IgD-negative memory B cell (primary cell): ENCODE measurements around the gene FASTKD2. TPM values are rescaled to one million over a fixed set of nuclear protein-coding genes. Genes with fewer than 3 reads are reported as not detected.

Experiments
- H3K27ac Mint-ChIP-seq, 3 donors: one replicate each; pipeline ENCODE4 v1.8.0; 2020 to 2022; ENCODE audit warnings: mild to moderate bottlenecking in 3 of 3, mixed read lengths in 3 of 3, moderate library complexity in 1 of 3
- H3K27me3 Mint-ChIP-seq: one replicate; pipeline ENCODE4 v1.8.0; 2021; ENCODE audit warnings: mixed read lengths
- H3K36me3 Mint-ChIP-seq: one replicate; pipeline ENCODE4 v1.8.0; 2020; ENCODE audit warnings: mild to moderate bottlenecking, mixed read lengths
- H3K4me1 Mint-ChIP-seq, 3 donors: one replicate each; pipeline ENCODE4 v1.8.0; 2020 to 2022; ENCODE audit warnings: mixed read lengths in 3 of 3, mild to moderate bottlenecking in 1 of 3
- H3K4me3 Mint-ChIP-seq, 4 donors: one replicate each; pipeline ENCODE4 v1.8.0; 2020 to 2022; ENCODE audit warnings: mild to moderate bottlenecking in 4 of 4, mixed read lengths in 4 of 4, moderate library complexity in 3 of 4
- H3K9me3 Mint-ChIP-seq, 3 donors: one replicate each; pipeline ENCODE4 v1.8.0; 2020 to 2021; ENCODE audit warnings: mixed read lengths in 3 of 3, mild to moderate bottlenecking in 1 of 3
- polyA plus RNA-seq: library from polyadenylated mRNA; unstranded; fragments of 300-500 nt; fragmentation: Illumina TruSeq; gene quantifications from one replicate; pipeline ENCODE4 v1.2.3, GENCODE V29; 2021

FASTKD2 gene
- polyA plus RNA-seq, 1 donor from 2014 or later = 20.2 TPM

DNA sequence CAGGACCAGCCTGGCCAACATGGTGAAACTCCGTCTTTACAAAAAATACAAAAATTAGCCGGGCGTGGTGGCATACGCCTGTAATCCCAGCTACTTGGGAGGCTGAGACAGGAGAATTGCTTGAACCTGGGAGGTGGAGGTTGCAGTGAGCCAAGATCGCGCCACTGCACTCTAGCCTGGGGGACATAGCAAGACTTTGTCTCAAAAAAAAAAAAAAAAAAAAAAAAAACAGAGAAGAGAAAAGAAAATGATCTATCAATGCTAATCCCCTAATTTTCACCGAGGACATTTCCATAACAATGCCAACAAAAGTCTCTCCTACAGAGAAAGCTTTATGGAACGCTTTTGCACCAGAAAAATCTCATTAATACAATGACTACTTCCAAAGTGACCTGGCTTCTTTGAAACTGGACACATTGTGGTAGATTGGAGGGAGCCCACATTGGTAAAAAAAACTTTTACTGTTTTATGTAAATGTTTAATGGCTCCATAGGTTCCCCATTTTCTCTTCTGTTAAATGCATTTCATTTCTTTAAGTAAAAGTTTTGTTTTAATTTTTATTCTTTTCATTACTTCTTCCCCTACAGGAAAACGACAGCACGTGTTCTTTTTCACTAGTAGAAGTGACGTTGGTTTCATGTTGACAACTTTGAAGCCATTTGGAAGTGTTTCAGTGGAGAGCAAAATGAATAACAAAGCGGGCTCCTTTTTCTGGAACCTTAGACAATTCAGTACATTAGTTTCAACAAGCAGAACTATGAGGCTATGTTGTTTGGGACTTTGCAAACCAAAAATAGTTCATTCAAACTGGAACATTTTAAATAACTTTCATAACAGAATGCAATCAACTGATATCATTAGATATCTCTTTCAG is 888 bp downstream of the FASTKD2 start:
- peaks cover 24 to 30% (median 26%) of the 10 kb centered on the region in 3 donors for H3K4me1 Mint-ChIP-seq
- no peaks in the 10 kb centered on the region for H3K9me3 Mint-ChIP-seq
- H3K27me3 Mint-ChIP-seq = peaks cover 2% of the 10 kb centered on the region
- H3K36me3 Mint-ChIP-seq = peaks cover 3% of the 10 kb centered on the region
- H3K27ac Mint-ChIP-seq = peak overlapping the region; percentile 94 to 99 (median 97)
- H3K4me3 Mint-ChIP-seq = peak overlapping the region; percentile 92 to 97 (median 96)

DNA sequence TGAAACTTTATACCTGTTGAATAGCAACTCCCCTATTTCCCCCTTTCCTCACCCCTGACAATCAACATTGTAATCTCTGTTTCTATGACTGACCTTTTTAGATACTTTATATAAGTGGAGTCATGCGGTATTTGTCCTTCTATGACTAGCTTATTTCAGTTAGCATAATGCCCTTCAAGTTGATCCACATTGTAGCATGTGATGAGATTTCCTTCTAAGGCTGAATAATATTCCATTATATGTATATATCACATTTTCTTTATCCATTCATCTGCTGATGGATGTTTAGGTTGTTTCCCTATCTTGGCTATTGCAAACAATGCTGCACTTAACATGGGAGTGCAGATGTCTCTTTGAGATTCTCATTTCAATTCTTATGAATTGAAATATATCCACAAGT is 9.5 kb downstream of the FASTKD2 start:
- H3K9me3 Mint-ChIP-seq = peaks cover 0 to 5% (median 5%) of the 10 kb centered on the region in 3 donors
- H3K36me3 Mint-ChIP-seq = peaks cover 25% of the 10 kb centered on the region
- H3K27ac Mint-ChIP-seq = no peak overlapping the region
- H3K27me3 Mint-ChIP-seq = no peaks in the 10 kb centered on the region
- no peak overlapping the region for H3K4me3 Mint-ChIP-seq
- peaks cover 5 to 20% (median 17%) of the 10 kb centered on the region in 3 donors for H3K4me1 Mint-ChIP-seq

DNA sequence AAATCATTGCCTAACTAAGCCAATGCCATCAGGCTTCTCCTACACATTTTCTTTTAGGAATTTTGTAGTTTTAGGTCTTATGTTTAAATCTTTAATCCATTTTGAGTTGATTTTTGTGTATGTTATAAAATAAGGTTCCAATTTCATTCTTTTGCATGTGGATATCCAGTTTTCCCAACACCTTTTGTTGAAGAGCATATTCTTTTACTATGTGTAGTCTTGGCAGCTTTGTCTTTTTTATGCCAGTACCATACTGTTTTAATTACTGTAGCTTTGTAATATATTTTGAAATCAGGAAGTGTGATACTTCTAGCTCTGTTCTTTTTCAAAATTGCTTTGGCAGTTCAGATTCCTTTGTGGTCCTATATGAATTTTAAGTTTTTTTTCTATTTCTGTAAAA is 11.0 kb downstream of the FASTKD2 start:
- peaks cover 37% of the 10 kb centered on the region for H3K36me3 Mint-ChIP-seq
- H3K9me3 Mint-ChIP-seq = peaks cover 5 to 15% (median 6%) of the 10 kb centered on the region in 3 donors
- peaks cover 5 to 20% (median 18%) of the 10 kb centered on the region in 3 donors for H3K4me1 Mint-ChIP-seq
- no peak overlapping the region for H3K4me3 Mint-ChIP-seq
- no peaks in the 10 kb centered on the region for H3K27me3 Mint-ChIP-seq
- no peak overlapping the region for H3K27ac Mint-ChIP-seq

DNA sequence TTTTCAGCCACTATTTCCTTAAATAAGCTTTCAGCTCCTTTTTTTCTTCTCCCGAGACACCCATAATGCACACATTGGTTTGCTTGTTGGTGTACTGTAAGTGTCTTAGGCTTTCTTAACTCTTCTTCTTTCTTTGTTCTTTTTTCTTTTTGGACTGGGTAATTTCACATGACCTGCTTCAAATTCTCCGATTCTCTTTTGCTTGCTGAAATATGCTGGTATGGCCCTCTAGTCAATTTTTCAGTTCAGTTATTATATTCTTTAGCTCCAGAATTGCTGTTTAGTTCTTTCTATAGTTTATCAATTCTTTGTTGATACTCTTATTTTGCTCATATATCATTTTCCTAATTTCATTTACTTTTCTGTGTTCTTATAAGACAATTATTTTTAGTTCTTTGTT is 15.3 kb downstream of the FASTKD2 start:
- H3K4me1 Mint-ChIP-seq = peaks cover 8 to 14% (median 13%) of the 10 kb centered on the region in 3 donors
- H3K27me3 Mint-ChIP-seq = no peaks in the 10 kb centered on the region
- peak overlapping the region in 2 of 4 donors; percentile 33 to 36 for H3K4me3 Mint-ChIP-seq
- H3K27ac Mint-ChIP-seq = peak overlapping the region in 2 of 3 donors; percentile 41 to 58
- peaks cover 30% of the 10 kb centered on the region for H3K36me3 Mint-ChIP-seq
- peaks cover 5 to 15% (median 6%) of the 10 kb centered on the region in 3 donors for H3K9me3 Mint-ChIP-seq

DNA sequence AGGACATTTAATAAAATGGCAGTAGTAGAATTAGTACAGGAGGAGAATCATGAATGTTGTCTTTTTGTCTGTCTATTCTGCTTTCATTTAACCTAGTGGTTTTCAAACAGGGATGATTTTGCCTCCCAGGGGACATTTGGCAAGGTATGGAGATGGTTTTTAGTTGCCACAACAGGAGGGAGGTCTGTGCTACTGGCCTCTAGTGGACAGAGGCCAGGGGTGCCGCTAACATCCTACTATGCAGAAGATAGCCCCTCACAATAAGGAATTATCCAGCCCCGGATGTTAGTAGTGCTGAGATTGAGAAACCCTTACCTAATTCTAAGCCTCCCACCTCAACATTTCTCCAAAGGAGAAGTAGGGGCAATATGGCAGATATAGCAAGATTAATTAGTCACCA is 18.3 kb downstream of the FASTKD2 start:
- Mint-ChIP-seq H3K27me3 (no peaks in the 10 kb centered on the region), H3K36me3 (peaks cover 22% of the 10 kb centered on the region), H3K9me3 (peaks cover 2 to 10% (median 6%) of the 10 kb centered on the region in 3 donors), H3K27ac (no peak overlapping the region), H3K4me3 (no peak overlapping the region), H3K4me1 (peaks cover 4% of the 10 kb centered on the region in 3 donors)

DNA sequence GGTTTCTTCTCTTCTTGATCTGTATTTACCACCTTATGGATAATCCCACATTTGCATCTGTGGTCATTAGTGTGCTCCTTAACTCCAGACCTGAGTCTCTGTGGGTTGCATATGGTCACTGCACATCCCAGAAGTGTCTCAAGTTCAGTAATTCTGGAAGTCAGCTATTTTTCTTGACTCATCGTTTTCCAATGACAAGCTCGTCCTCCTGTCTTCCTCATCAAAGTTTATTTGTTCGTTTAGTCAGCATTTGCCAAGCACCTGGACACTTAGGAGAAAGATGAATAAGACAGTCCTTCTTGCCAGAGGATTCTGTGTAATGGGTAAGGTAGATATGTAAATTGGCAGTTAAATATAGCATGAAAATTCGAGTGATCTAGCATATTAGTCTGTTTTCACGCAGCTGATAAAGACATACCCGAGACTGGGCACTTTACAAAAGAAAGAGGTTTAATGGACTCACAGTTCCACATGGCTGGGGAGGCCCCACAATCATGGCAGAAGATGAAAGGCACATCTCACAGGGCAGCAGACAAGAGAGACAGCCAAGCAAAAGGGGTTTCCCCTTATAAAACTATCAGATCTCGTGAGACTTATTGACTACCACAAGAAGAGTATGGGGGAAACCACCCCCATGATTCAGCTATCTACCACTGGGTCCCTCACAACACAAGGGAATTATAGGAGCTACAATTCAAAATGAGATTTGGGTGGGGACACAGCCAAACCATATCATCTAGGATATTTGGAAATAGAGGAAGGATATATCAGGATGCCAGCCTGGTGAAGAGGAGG is 19.4 kb downstream of the FASTKD2 start:
- Mint-ChIP-seq H3K9me3 (peaks cover under 1 to 10% (median 6%) of the 10 kb centered on the region in 3 donors), H3K27me3 (no peaks in the 10 kb centered on the region), H3K4me3 (no peak overlapping the region), H3K36me3 (peaks cover 20% of the 10 kb centered on the region), H3K27ac (no peak overlapping the region), H3K4me1 (peaks cover 1 to 4% (median 4%) of the 10 kb centered on the region in 3 donors)

DNA sequence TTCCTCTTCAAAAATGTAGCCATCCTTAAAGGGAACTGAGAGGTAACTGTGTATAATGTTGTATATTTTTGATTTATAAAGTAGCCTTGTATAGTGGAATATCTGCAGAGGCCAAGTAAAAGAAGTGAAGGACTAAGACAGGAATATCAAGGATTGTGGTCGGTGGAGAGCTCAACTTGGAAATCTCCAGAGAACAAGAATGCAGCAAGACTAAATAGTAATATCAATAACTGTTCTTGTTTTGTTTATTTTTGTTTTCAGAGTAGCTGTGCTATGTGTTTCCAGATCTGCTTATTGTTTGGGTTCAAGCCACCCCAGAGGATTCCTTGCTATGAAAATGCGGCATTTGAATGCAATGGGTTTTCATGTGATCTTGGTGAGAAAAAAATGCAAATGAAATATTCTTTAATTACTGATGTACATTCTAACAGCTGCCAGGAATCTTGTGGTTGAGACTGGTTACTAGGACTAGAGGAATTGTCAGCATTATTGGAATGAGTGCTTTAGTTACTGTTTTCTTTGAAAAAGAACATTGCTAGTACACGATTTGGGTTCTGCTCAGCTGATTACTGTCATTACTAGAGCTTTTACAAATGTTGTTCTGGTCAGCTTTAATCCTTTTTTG is 25.0 kb downstream of the FASTKD2 start:
- Mint-ChIP-seq H3K27ac (no peak overlapping the region), H3K4me3 (no peak overlapping the region), H3K27me3 (no peaks in the 10 kb centered on the region), H3K4me1 (no peaks in the 10 kb centered on the region), H3K9me3 (no peaks in the 10 kb centered on the region), H3K36me3 (peaks cover 4% of the 10 kb centered on the region)

DNA sequence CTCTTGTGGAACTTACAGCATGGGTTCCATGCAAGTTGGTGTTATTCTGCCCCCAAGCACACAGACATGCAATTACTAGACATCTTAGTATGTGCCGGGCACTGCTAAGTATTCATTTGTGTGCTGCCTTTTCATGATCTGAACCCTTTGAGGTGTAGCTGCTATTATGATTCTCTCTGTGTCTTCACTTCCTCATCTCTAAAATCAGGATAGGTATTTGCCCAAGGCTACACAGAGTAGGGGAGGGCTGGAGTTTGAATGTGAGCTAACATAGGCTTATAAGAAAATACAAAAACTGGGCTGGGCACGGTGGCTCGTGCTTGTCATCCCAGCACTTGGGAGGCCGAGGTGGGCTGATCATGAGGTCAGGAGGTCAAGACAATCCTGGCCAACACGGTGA is 27.2 kb downstream of the FASTKD2 start:
- Mint-ChIP-seq H3K4me3 (no peak overlapping the region), H3K36me3 (peaks cover 4% of the 10 kb centered on the region), H3K4me1 (no peaks in the 10 kb centered on the region), H3K27me3 (no peaks in the 10 kb centered on the region), H3K27ac (no peak overlapping the region), H3K9me3 (no peaks in the 10 kb centered on the region)

DNA sequence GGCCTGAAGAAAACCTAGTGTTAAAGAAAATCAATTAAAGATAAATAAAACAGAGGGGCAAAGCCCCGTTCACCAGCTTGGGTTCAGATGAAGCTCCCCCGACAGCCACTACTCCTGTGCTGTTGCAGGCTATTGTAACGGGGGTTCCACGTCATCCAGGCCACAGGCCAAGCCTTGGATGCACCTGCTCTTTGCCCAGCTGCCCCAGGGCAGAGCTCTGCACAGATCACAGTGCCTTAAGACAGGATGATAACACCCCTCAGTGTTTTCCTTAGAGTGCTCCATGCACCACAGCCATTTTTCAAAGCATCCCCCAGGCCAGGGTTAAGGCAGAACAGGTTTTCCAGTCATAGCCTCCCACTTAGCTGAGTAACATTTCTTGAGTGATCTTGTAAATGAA is 32.0 kb downstream of the FASTKD2 start:
- Mint-ChIP-seq H3K27me3 (no peaks in the 10 kb centered on the region), H3K36me3 (no peaks in the 10 kb centered on the region), H3K4me3 (no peak overlapping the region), H3K4me1 (peaks cover 4 to 9% (median 8%) of the 10 kb centered on the region in 3 donors), H3K9me3 (no peaks in the 10 kb centered on the region), H3K27ac (peak overlapping the region in 1 of 3 donors; percentile 39)

DNA sequence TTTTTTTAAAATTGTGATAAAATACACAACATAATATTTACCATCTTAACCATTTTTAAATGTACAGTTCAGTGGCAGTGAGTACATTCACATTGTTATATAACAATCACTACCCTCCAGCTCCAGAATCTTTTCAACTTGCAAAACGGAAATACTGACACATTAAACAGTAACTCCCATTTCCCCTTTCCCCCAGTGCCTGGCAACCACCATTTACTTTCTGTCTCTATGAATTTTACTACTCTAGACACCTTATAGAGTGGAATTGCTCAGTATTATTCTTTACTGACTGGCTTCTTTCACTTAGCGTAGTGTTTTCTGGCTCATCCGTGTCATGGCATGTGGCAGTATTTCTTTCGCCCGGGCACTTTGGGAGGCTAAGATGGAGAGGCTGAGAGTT is 32.6 kb downstream of the FASTKD2 start:
- H3K36me3 Mint-ChIP-seq = no peaks in the 10 kb centered on the region
- no peaks in the 10 kb centered on the region for H3K27me3 Mint-ChIP-seq
- H3K9me3 Mint-ChIP-seq = no peaks in the 10 kb centered on the region
- peaks cover 4 to 9% (median 8%) of the 10 kb centered on the region in 3 donors for H3K4me1 Mint-ChIP-seq
- no peak overlapping the region for H3K4me3 Mint-ChIP-seq
- H3K27ac Mint-ChIP-seq = peak overlapping the region in 1 of 3 donors; percentile 57

DNA sequence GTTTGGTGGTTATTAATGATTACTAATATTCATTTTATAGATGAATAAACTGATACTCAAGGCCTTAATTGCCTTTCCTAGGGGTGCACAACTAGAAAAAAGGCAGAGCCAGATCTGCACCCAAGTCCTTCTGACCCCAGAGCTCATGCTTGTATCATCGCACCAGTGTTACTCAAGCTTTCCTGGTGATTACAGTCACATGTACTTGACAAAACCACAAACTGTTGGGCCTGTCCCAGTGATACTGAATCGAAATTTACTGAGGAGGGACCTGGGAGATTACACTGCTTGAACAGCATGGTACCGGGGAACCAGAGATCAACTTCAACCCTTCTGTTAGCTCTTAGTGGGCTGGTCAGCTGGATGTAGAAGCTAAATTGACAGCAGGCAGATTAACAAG is 33.7 kb downstream of the FASTKD2 start:
- peaks cover 4 to 9% (median 8%) of the 10 kb centered on the region in 3 donors for H3K4me1 Mint-ChIP-seq
- no peaks in the 10 kb centered on the region for H3K36me3 Mint-ChIP-seq
- no peak overlapping the region for H3K27ac Mint-ChIP-seq
- H3K4me3 Mint-ChIP-seq = no peak overlapping the region
- H3K9me3 Mint-ChIP-seq = no peaks in the 10 kb centered on the region
- H3K27me3 Mint-ChIP-seq = no peaks in the 10 kb centered on the region

DNA sequence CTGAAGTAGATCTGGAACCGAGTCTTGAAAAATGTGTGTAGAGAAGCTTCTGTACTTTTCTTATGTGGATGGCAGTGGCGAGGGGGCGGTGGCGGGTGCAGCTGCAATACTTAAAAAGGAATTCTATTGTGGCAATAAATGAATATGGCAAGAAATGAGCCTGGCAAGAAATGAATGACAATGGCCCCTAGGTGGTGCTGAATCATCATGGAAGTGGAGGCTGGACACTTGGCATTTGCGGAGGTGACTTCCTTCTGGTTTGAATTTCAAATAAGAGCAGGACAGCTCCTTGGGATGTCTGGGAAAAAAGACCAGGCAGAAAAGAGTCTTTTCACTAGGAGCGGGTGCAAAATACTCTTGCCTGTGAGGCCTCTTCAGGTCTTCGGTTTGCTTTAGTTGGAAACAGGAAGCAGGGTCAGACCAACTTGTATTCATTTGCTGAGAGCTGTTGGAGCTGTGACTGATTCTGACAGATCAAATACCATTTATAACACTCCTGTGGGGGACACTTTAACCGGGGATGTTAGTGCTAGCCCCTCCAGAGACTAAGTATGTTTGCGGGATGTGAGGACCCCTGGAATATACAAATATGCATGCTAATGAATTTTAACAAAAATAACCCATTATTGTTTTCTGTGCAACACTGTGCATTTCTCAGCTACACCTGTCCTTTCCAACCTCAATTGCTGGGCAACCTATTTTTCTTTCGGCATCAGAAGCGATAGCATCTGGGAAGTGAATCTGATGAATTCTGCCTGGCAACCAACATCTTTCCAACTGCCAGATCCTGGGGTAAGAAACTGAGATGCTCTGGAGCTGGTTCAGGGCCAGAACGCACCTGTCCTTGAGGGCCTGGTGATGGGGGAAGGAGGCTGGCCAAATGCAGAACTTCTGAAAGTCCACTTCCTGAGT is 35.4 kb downstream of the FASTKD2 start:
- peak overlapping the region in 3 of 4 donors; percentile 53 to 85 (median 82) for H3K4me3 Mint-ChIP-seq
- H3K27ac Mint-ChIP-seq = no peak overlapping the region
- no peaks in the 10 kb centered on the region for H3K9me3 Mint-ChIP-seq
- peaks cover 4 to 9% (median 8%) of the 10 kb centered on the region in 3 donors for H3K4me1 Mint-ChIP-seq
- no peaks in the 10 kb centered on the region for H3K27me3 Mint-ChIP-seq
- no peaks in the 10 kb centered on the region for H3K36me3 Mint-ChIP-seq

DNA sequence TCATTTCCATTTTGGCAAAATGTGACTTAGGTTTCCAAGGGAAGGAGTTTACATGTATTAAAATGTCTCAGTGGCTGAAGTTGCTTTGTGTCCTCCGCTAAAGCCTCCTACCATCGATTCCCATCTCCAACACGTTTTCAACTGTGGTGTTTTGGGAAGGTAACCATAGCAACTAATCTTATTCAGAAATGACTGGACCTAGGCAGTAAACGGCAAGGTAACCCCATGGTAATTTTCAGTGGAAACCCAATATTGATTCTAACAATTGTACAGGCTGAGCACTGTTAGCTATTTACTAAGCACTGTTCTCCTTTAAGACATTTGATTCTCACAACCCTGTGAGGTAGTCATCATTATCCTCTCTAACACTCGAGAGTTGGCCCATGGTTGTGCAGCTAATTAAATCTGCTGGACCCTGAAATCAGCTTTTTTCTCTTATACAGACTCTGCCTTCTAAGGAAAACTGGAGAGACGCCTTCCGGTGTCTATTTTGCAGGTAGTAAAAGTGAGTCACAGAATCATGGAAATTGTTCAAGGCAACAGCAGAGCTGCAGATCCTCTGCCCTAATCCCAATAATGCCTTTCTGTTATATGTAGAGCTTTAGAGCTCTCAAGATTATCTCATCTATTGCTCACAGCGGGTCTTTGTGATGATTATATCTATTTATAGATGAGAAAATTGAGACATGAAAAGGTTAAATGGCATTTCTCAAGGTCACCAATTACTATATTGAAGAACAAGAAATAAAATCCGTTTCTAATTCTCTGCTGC is 36.2 kb downstream of the FASTKD2 start:
- Mint-ChIP-seq H3K9me3 (no peaks in the 10 kb centered on the region), H3K4me3 (no peak overlapping the region), H3K27me3 (no peaks in the 10 kb centered on the region), H3K27ac (no peak overlapping the region), H3K4me1 (peaks cover 4 to 9% (median 8%) of the 10 kb centered on the region in 3 donors), H3K36me3 (no peaks in the 10 kb centered on the region)
